Spleen (tissue), 11 donors: Measurements from ENCODE around the gene PPTC7. TPM values are rescaled to one million over a fixed set of nuclear protein-coding genes. Genes with fewer than 3 reads are reported as not detected.

Source experiments
- DNase-seq: peaks from one replicate; pipeline ENCODE4 v3.0.0-alpha.2; 2020
- H3K27ac ChIP-seq, 8 donors: fragments of 200-600 bp; sonication (generic) in 7 of 8; 1 replicate in 4 of 8; 2 replicates in 4 of 8; pipeline versions ENCODE4 v1.5.0 to v1.8.0; 2016 to 2021; ENCODE audit warnings: inconsistent platforms in 4 of 8, mild to moderate bottlenecking in 4 of 8, moderate library complexity in 1 of 8
- H3K27me3 ChIP-seq, 7 donors: fragments of 200-600 bp; sonication (generic) in 6 of 7; replicated peaks in 1 of 7; 1 replicate in 4 of 7; 2 replicates in 3 of 7; pipeline versions ENCODE4 v1.5.0 to v1.8.0; 2016 to 2021; ENCODE audit warnings: inconsistent platforms in 3 of 7, mild to moderate bottlenecking in 1 of 7
- H3K36me3 ChIP-seq, 6 donors: fragments of 200-600 bp; sonication (generic) in 5 of 6; 1 replicate in 4 of 6; 2 replicates in 2 of 6; pipeline versions ENCODE4 v1.5.0 to v1.8.0; 2016 to 2021; ENCODE audit warnings: inconsistent platforms in 2 of 6
- H3K4me1 ChIP-seq, 6 donors: fragments of 200-600 bp; sonication (generic) in 5 of 6; 1 replicate in 3 of 6; 2 replicates in 3 of 6; pipeline versions ENCODE4 v1.5.0 to v1.8.0; 2016 to 2021; ENCODE audit warnings: inconsistent platforms in 3 of 6
- H3K4me3 ChIP-seq, 8 donors: fragments of 200-600 bp; sonication (generic) in 7 of 8; 1 replicate in 4 of 8; 2 replicates in 4 of 8; pipeline versions ENCODE4 v1.5.0 to v1.8.0; 2016 to 2021; ENCODE audit warnings: inconsistent platforms in 4 of 8, mild to moderate bottlenecking in 4 of 8, moderate library complexity in 2 of 8
- H3K9me3 ChIP-seq, 8 donors: fragments of 200-600 bp; sonication (generic) in 7 of 8; 1 replicate in 4 of 8; 2 replicates in 4 of 8; pipeline versions ENCODE4 v1.5.0 to v1.8.0; 2016 to 2021; ENCODE audit warnings: inconsistent platforms in 4 of 8
- POLR2A ChIP-seq, 3 donors: fragments of 450-650 bp; IDR thresholded peaks; one replicate each; pipeline ENCODE4 v1.5.1; 2017; ENCODE audit warnings: antibody characterized with exemption in 3 of 3, mild to moderate bottlenecking in 1 of 3
- POLR2AphosphoS5 ChIP-seq, 3 donors: sonication (generic); formaldehyde crosslinking; IDR thresholded peaks; one replicate each; pipeline ENCODE4 v1.5.1; 2017; ENCODE audit warnings: antibody characterized with exemption in 3 of 3
- WGBS, 5 donors: extraction: QIAGEN DNeasy Blood & Tissue Kit in 3 of 5; methylation state at CpG; one replicate each; pipeline versions ENCODE4 v1.1.5 to v1.1.7; 2013 to 2018; 5-methylcytosine and 5-hydroxymethylcytosine counted together
- intact Hi-C: fragments of 100-400 bp; cut with DNase I; formaldehyde crosslinking; loops from one replicate; pipeline ENCODE4 v1.15.0; 2023; ENCODE audit warnings: low total_unique reads
- polyA plus RNA-seq, 3 donors: library from polyadenylated mRNA; stranded (reverse); fragments of 200-250 nt; gene quantifications; one replicate each; pipeline ENCODE4 v1.2.1, GENCODE V29; 2013
- total RNA-seq, 7 donors: library from RNA; depleted of rRNA in 3 of 7; stranded (reverse); fragments of >200 nt in 3 of 7; fragmentation: NEBNext Ultra II Directional in 4 of 7; extraction: Animal tissue kit (Norgen Biotek cat#: 25700) in 4 of 7; gene quantifications; one replicate each; pipeline versions ENCODE4 v1.1.0 to v1.2.1, GENCODE V29; 2016 to 2021
- TF ChIP-seq, protein P1 (sequence below), 11 experiments: fragments of 200-600 bp in 7 of 11; fragments of 450-650 bp in 4 of 11; sonication (generic) in 4 of 11; IDR thresholded peaks in 8 of 11; conservative IDR thresholded peaks in 3 of 11; 1 replicate in 7 of 11; 2 replicates in 4 of 11; pipeline versions ENCODE4 v1.4.0 to v1.8.0; 2016 to 2021; ENCODE audit warnings: antibody characterized with exemption in 11 of 11, inconsistent platforms in 4 of 11, mild to moderate bottlenecking in 1 of 11
- donor health status: healthy with polysubstance abuse.
- donor health status: DM: no; HTN: no; CAD: no; lungs with moderate emphysema.
- donor health status: DM: no; HTN: no; CAD: no.
- donor health status: Bipolar disorder and iron deficiency.
- donor health status: healthy.
- donor health status: DM: no; HTN: no; CAD: no.
- donor health status: DM: yes; HTN: yes; CAD: no.

PPTC7 gene
- total and polyA plus RNA-seq, 10 donors, result 7.5 to 27.3 (median 23.5) TPM

DNA sequence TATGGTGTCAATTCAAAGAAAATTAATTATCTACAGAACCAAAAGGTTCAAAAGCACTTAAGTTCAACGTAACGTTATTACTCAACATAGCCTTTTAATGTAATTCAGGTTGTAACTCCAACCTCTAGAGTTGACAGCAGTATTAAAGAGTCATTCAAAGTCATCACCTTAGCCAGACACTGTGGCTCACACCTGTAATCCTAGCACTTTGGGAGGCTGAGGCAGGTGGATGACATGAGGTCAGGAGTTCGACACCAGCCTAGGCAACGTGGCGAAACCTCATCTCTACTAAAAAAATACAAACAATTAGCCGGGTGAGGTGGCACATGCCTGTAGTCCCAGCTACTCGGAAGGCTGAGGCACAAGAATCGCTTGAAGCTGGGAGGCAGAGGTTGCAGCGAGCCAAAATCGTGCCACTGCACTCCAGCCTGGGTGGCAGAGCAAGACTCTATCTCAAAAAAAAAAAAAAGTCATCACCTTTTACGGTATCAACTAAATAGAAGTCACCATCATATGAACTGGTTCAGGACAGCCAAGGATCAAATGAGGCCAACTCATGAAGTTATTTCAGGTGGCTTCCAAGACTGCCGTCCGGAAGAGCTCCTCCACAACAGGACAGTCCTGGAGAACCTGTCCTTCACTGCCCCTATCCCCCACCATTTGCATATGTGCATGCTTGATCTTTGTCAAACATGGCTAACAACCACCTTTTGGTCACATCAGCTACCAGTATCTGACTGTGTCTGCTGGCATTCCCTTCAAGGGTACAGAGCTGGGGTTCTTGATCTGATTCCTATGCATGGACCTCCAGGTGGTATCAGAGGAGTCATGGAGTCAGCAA is 4.2 kb downstream of the PPTC7 start:
- Histone ChIP-seq H3K4me1 (peaks cover 44 to 93% (median 86%) of the 10 kb centered on the region in 6 donors), H3K36me3 (no peaks in the 10 kb centered on the region), H3K27ac (peak overlapping the region in 7 of 8 donors; percentile 58 to 82 (median 74)), H3K9me3 (no peaks in the 10 kb centered on the region), H3K4me3 (peak overlapping the region in 1 of 8 donors; percentile 31), H3K27me3 (no peaks in the 10 kb centered on the region)
- WGBS, 5 donors, result 76 to 83% (median 77%) methylated on average over 13 of the region's 13 CpGs
- intact Hi-C loops, result no loop called here
- TF ChIP-seq, protein P1, sequence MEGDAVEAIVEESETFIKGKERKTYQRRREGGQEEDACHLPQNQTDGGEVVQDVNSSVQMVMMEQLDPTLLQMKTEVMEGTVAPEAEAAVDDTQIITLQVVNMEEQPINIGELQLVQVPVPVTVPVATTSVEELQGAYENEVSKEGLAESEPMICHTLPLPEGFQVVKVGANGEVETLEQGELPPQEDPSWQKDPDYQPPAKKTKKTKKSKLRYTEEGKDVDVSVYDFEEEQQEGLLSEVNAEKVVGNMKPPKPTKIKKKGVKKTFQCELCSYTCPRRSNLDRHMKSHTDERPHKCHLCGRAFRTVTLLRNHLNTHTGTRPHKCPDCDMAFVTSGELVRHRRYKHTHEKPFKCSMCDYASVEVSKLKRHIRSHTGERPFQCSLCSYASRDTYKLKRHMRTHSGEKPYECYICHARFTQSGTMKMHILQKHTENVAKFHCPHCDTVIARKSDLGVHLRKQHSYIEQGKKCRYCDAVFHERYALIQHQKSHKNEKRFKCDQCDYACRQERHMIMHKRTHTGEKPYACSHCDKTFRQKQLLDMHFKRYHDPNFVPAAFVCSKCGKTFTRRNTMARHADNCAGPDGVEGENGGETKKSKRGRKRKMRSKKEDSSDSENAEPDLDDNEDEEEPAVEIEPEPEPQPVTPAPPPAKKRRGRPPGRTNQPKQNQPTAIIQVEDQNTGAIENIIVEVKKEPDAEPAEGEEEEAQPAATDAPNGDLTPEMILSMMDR (IDR thresholded peaks at IDR 0.05 in 8 of 11, conservative IDR thresholded peaks at IDR 0.05 in 3 of 11), result no peak
- no peak for TF ChIP-seq POLR2A (IDR thresholded peaks at IDR 0.05)
- DNase-seq, result no peak

DNA sequence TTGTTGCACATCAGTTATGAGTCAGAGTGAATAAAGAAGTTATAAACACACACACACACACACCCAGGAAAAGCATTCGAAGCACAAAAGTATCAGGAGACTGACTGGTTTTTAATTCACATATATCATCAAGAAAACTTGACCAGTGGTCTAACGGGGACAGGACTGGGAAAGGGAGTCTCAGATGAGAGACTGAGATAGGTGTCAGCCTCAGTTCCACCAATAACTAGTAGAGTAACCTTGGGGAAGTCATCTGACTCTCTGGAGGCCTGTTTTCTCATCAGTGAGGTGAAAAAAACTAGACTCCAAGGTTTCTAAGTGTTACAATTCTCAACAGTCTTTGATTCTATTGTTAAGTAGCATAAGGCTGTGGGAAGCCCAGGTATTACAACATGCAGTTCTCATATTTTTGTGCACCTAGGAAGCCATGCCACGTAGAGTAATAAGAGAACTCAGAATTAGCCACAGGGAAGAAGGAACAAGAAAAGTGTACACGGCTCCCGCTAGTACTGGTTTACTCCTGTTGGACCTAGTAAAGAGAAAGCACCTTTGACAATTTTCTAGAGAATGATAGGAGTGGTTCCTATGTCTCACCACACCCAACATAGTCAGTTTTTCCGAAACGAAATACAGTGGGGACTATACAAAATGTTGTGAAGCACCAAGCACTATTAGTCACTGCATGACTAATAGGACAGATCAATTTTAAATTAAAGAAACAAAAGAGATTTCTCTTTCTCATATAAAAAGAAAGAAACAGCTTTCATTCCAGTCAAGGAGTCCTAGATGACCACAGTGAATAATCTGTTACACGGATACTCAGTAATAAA is 5.0 kb downstream of the PPTC7 start:
- DNase-seq, result no peak
- Histone ChIP-seq H3K4me3 (peak overlapping the region in 1 of 8 donors; percentile 31), H3K36me3 (peaks cover 0 to 3% (median 0%) of the 10 kb centered on the region in 6 donors), H3K27me3 (no peaks in the 10 kb centered on the region), H3K27ac (peak overlapping the region in 7 of 8 donors; percentile 58 to 82 (median 74)), H3K9me3 (peaks cover 0 to 7% (median 2%) of the 10 kb centered on the region in 8 donors), H3K4me1 (peaks cover 43 to 94% (median 82%) of the 10 kb centered on the region in 6 donors)
- intact Hi-C loops, result no loop called here
- TF ChIP-seq, protein P1 (IDR thresholded peaks at IDR 0.05 in 8 of 11, conservative IDR thresholded peaks at IDR 0.05 in 3 of 11), result no peak
- TF ChIP-seq POLR2AphosphoS5 (IDR thresholded peaks at IDR 0.05) (no peak), POLR2A (IDR thresholded peaks at IDR 0.05) (no peak)
- 33 to 49% (median 39%) methylated on average over 8 of the region's 8 CpGs for WGBS, 5 donors

DNA sequence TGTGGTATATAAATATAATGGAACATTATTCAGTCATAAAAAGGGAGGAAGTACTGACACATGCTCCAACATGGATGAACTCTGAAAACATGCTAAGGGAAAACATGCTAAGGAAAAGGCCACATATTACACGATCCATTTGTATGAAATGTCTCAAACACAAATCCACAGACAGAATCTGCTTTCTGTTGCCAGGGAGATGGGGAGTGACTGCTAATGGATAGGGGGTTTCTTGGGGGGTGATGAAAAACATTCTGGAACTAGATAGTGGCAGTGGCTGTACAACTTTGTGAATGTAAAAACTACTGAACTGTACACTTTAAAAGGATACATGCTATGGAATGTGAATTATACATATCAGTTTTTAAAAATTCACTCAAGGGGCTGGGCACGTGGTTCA is 6.6 kb downstream of the PPTC7 start:
- 93 to 96% (median 95%) methylated on average over 2 of the region's 2 CpGs for WGBS, 5 donors
- intact Hi-C loops, result no loop called here
- Histone ChIP-seq H3K4me3 (no peak overlapping the region), H3K9me3 (peaks cover 0 to 22% (median 18%) of the 10 kb centered on the region in 8 donors), H3K27ac (no peak overlapping the region), H3K27me3 (no peaks in the 10 kb centered on the region), H3K36me3 (peaks cover 0 to 12% (median 0%) of the 10 kb centered on the region in 6 donors), H3K4me1 (peaks cover 41 to 87% (median 76%) of the 10 kb centered on the region in 6 donors)
- TF ChIP-seq POLR2A (IDR thresholded peaks at IDR 0.05), result no peak
- TF ChIP-seq POLR2AphosphoS5 (IDR thresholded peaks at IDR 0.05), result no peak
- TF ChIP-seq, protein P1 (IDR thresholded peaks at IDR 0.05 in 8 of 11, conservative IDR thresholded peaks at IDR 0.05 in 3 of 11), result no peak
- DNase-seq, result no peak
